HEK293T (cell line): ENCODE data around the gene EXOC8.
"Not testable (repeated sequence)": the region's sequence is repeated elsewhere in the genome, so short reads cannot be mapped to it uniquely, and the experiment has no call there.

Source experiments
- BHLHE40 ChIP-seq: fragments of 450-650 bp; IDR thresholded peaks from 2 replicates; pipeline ENCODE4 v1.6.1; 2016; ENCODE audit warnings: mild to moderate bottlenecking, moderate library complexity, borderline replicate concordance
- ELF4 ChIP-seq: fragments of 450-650 bp; IDR thresholded peaks from 2 replicates; pipeline ENCODE4 v1.6.1; 2017; ENCODE audit warnings: antibody characterized with exemption
- FOXA1 ChIP-seq: fragments of 450-650 bp; IDR thresholded peaks from 2 replicates; pipeline ENCODE4 v1.6.1; 2016; ENCODE audit warnings: mild to moderate bottlenecking
- FOXK2 ChIP-seq: fragments of 450-650 bp; IDR thresholded peaks from 2 replicates; pipeline ENCODE4 v1.6.1; 2016; ENCODE audit warnings: mild to moderate bottlenecking
- FOXM1 ChIP-seq: fragments of 450-650 bp; IDR thresholded peaks from 2 replicates; pipeline ENCODE4 v1.6.1; 2017; ENCODE audit warnings: mild to moderate bottlenecking, borderline replicate concordance
- HDGF ChIP-seq: fragments of 450-650 bp; IDR thresholded peaks from 2 replicates; pipeline ENCODE4 v1.6.1; 2017; ENCODE audit warnings: antibody characterized with exemption, borderline replicate concordance
- L3MBTL2 ChIP-seq: fragments of 450-650 bp; conservative IDR thresholded peaks from 2 replicates; pipeline ENCODE4 v1.6.1; 2016; ENCODE audit warnings: mild to moderate bottlenecking
- LEF1 ChIP-seq: fragments of 450-650 bp; IDR thresholded peaks from 2 replicates; pipeline ENCODE4 v1.6.1; 2017; ENCODE audit warnings: mild to moderate bottlenecking, borderline replicate concordance
- SP1 ChIP-seq: fragments of 450-650 bp; IDR thresholded peaks from 2 replicates; pipeline ENCODE4 v1.6.1; 2017
- SUZ12 ChIP-seq: fragments of 450-650 bp; IDR thresholded peaks from 2 replicates; pipeline ENCODE4 v1.6.1; 2016; ENCODE audit warnings: mild to moderate bottlenecking

DNA sequence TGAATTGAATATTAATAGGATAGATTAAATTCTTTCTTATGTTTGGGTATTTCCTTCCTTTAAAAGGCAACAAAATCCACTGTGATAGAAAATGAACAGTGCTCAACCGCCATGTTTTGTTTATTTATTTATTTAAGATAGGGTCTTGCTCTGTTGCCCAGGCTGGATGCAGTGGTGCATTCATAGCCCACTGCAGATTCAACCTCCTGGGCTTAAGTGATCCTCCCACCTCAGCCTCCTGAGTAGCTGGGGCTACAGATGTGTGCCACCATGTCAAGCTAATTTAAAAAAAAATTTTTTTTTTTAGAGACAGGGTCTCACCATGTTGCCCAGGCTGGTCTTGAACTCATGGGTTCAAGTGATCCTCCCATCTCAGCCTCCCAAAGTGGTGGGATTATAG is 11.2 kb upstream of the EXOC8 start:
- not testable (repeated sequence) for TF ChIP-seq FOXK2, FOXA1, SUZ12, SP1, L3MBTL2, FOXM1, LEF1, BHLHE40, HDGF, ELF4
